ENCODE results near the gene ARL4C.

DNA sequence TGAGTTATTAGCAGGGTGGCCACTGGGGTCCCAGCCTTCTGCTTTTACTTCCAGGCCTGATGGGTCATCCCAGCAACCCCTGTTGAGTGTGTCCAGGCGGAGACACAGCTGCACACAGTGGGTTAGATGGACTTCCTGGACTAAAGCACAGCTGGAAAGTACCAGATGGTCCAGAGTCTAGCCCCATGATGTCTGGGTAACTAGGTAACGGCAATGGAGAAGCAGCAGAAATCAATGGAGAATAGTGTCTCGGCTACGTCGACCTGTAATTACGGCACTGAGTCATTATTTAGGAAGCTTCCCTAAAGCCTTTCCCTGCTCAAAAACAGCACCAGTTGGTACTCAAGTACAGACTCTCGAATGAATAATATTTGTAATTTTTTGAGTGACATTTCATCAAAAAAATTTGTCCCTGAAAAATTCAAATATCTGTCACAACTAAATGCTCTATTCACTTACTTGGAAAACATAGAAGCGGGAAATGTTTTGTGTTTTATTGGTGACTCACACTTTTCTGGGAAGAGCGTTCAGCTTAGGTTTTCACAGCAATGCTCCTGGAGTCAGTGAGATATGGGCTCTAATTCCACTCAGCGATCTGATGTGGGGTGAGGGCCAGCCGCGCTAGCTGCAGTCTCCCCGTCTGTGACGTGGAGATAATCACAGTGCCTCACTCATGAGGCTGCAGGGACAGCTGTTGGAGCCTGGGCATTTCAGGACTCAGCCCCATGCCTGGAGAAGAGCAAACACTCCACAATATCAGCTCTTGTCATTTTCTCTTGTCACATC lies 16.2 kb upstream of the ARL4C start:
- TF ChIP-seq, protein P1, sequence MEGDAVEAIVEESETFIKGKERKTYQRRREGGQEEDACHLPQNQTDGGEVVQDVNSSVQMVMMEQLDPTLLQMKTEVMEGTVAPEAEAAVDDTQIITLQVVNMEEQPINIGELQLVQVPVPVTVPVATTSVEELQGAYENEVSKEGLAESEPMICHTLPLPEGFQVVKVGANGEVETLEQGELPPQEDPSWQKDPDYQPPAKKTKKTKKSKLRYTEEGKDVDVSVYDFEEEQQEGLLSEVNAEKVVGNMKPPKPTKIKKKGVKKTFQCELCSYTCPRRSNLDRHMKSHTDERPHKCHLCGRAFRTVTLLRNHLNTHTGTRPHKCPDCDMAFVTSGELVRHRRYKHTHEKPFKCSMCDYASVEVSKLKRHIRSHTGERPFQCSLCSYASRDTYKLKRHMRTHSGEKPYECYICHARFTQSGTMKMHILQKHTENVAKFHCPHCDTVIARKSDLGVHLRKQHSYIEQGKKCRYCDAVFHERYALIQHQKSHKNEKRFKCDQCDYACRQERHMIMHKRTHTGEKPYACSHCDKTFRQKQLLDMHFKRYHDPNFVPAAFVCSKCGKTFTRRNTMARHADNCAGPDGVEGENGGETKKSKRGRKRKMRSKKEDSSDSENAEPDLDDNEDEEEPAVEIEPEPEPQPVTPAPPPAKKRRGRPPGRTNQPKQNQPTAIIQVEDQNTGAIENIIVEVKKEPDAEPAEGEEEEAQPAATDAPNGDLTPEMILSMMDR (IDR thresholded peaks at IDR 0.05): no peak
- TF ChIP-seq TCF7L2 (IDR thresholded peaks at IDR 0.05; ENCODE audit: low read depth, low read length) (no peak), POLR2AphosphoS5 (IDR thresholded peaks at IDR 0.05; ENCODE audit: low read depth, low read length) (no peak), SIN3A (IDR thresholded peaks at IDR 0.05; ENCODE audit: borderline replicate concordance, insufficient read depth, low read depth, low read length) (no peak)

Measured in Panc1 (cell line).